SHP77 treated with DMSO at 0.1 percent for 48 hours (cell line): ENCODE measurements around the gene KLHDC8B.

Experiments used
- DNase-seq: peaks from one replicate; lab custom pipeline; 2025; lab: John Stamatoyannopoulos, UW

Gene KLHDC8B

GRCh38 chr3:49171119-49171774 is at the start of gene KLHDC8B:
Gene KLHDC8B (plus strand): TSS chr3:49171598. CDS start chr3:49172770, 1,172 bp downstream.
- peak; percentile 74 for DNase-seq

DNA sequence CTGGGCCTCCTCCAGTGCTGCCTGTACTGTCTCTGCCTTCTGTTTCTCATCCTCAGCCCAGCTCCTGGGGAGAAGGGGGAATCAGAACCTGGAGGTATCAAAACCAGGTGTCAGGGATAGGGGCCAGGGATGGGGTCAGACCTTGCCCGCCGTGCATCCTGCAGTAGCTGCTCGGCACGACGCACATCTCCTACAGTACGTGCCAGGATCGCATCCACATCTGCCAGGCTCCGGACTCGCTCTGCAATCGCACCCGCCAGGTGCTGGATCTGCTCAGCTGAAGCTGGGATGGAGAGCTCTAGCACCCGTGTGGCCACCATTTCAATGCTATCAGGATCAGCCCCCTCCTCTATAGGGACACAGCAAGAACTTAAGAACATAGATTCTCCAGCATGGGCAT is 49.4 kb upstream of the KLHDC8B start:
- no peak for DNase-seq

DNA sequence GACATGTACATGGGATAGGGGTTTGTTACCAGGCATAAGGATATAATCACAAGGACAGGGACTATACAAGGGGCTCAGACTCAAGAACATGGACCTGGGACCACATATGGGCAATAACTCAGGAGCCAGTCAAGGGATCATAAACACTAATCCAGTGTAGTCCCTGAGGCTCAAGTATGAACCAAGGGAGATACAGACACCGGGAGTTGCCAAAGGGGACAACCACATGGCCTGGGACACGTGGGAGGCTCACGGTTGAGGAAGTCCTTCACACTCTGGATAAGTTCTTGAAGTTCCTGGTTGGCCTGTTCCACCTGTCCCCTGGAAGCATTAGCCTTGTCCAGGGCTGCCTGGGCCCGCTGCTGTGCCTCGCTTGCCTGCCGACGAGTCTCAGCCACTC is 48.9 kb upstream of the KLHDC8B start:
- no peak for DNase-seq

- no peak for DNase-seq
Measured at GRCh38 chr3:49122886-49123545, 48.4 kb upstream of the KLHDC8B start.

GRCh38 chr3:49123687-49124086 is 47.7 kb upstream of the KLHDC8B start:
- DNase-seq: no peak

DNA sequence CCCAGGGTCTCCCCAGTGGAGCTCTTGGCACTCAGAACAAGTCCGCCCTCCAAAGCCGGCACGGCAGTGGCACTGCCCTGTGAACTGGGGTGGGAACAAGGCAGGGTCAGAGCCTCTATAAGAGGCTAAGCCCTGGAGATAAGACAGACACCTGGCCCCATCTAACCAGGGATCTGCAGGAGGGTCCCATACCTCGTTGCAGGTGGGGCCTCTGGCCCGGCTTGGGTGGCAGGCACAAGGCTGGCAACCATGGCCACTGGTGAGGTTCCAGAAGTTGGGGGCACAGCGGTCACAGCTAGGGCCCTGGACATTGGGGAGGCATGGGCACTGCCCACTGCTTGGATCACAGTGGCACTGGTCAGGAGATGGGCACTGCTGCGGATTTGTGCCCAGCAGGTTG is 47.2 kb upstream of the KLHDC8B start:
- DNase-seq: no peak

DNA sequence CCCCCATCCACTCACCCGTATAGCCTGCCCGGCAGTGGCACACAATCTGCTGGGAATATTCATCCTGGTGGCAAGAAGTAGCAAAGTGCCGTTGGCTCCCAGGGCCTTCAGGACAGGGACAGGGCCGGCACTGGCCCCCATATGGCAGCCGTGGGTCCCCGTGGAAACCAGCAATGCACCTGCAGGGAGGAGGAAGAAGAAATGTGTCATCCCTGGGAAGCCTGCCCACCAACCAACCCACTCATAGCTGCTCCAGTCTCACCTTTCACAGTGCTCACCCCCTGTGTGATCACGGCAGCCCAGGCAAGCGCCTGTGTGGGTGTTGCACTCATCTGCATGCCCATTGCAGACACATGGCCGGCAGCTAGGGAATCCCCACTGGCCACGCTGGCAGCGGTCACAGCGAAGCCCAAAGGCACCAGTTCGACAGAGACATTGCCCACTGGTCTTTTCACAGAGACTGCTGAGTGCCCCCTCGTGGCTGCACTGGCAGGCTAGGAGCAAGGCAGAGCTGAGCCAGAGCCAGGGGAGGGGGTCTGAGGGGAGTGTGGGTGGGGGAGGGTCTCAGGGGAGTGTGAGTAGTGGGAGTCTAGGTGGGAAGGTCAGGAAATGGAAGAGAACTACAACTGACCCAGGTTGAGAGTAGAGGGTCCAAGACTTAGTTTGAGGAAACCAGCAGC is 46.3 kb upstream of the KLHDC8B start:
- DNase-seq: no peak

- DNase-seq: no peak
Measured at GRCh38 chr3:49131040-49131439, 40.4 kb upstream of the KLHDC8B start.

DNA sequence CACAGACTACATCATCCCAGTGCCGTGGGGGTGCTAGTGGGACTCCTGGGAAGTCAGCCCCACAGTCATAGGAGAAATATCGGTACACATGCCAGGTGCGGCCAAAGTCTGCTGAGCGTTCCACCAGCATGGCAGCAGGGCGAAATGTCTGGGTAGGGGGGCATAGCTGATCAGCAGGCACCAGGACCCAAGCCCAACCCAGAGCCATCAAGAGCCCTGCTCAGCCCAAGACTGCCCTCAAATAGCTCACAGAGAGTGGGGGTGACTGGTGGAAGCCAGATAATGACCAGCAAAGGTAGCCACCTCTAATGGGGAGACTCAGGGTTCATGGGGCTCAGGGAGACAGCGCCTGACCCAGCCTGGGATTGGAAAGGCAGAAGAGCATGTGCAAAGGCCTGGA is 39.8 kb upstream of the KLHDC8B start:
- no peak for DNase-seq

DNA sequence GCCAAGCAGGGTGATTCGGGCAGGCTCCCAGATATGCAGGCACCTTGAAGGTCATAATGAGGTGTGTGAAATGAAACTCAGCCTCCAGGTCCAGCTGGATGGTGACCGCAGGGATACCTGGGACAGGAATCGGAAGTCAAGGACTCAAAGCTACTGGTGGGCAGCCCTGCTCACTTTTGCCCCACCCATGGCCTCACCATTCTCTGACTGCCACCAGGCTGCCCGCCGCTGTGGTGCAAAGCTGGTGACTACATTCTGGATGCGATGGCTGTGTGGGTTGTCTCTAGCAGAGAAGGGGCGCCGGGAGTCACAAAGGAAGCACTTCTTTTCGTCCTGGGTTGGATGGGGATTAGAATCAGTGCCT is 39.3 kb upstream of the KLHDC8B start:
- no peak for DNase-seq

- peak; percentile 11 for DNase-seq
Measured at GRCh38 chr3:49132437-49133225, 38.8 kb upstream of the KLHDC8B start, which contains the start of gene LAMB2. Gene LAMB2 (minus strand): TSS chr3:49133050. CDS start chr3:49132867, 183 bp downstream.

DNA sequence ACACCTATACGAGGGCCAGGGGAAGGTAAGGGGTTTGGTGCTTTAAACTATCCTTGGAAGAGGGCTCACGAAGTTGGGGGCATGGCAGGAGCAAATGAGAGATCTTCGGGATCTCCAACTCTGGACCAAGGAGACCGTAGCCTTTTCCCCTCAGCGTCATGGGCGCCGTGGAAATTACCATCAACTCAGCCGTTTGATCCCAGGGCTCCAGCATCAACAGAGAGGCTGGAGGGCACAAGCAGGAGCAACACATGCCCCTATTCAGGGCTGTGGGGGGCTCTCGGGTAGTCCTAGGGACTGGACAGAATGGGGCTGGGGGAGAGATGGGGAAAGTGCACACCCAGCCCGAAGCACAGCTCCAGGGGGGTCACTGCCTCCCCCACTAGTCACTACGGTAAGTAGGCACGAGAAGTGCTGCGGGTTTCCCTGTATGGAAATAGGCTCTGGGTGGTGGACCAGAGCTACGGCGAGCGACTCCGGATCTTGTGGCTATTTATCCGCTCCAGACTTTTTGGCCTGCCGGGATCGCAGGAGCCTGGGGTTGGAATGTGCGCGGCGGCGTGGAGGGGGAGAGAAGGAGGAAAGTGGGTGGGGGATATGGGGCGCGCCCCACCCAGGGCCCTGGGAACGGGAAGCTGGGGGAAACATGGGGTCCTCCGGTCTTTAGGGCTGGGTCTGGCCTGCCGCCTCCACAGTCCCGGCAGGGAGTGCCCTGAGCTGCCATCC is 38.0 kb upstream of the KLHDC8B start:
- peak; percentile 33 for DNase-seq

GRCh38 chr3:49134471-49135265 is 36.7 kb upstream of the KLHDC8B start:
- DNase-seq: no peak

GRCh38 chr3:49135499-49135898 is 35.9 kb upstream of the KLHDC8B start:
- DNase-seq: no peak

DNA sequence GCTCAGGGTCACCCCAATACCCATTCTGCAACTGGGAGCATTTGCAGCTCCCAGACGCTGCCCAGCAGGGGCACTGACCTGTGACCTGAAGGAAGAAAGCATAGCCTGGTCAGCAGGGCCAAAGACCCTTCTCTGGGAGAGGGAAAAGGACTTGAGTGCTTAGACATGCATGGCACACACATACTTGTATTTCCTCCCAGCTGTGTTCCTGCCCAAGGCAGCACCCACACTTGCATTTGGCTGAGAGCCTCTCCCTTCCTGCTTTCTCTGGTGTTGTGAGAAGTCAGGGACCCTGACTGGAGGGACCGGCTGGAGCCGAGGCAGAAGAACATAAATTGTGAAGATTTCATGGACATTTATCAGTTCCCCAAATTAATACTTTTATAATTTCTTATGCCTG is 31.3 kb upstream of the KLHDC8B start:
- DNase-seq: no peak

DNA sequence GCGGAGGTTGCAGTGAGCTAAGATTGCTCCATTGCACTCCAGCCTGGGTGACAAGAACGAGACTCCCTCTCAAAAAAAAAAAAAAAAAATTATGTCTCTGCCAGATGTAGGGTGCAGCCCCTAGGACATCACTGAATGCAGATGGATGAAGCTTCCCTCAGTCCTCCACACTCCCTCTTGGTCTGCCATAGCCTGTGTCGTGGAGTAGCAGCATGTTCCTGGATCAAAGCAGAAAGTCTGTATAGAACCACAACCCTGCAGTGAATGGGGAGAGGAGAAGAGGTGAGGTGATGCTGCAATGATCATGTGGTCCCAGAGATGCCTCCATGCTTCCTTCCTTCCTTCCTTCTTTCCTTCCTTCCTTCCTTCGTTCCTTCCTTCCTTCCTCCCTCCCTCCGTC is 23.2 kb upstream of the KLHDC8B start:
- no peak for DNase-seq

DNA sequence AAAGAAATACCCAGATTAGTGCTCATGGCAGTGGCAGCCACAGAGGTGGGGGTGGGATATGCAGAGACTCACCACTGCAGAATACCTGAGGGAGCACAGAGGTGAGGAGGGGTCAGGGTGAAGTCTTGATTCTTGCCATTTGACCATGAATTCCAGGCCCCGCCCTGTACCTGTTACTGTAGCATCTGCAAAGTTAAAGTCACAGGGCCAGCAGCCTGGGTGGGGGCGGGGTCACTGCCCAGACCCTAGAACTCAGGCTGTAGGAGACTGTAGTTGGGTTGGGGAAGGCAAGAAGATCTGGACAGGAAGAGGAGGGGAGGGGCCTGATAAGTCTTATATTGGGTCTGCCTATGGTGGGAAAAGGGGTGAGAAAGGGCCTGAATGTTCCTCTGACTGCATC is 19.8 kb upstream of the KLHDC8B start:
- DNase-seq: no peak

- no peak for DNase-seq
Measured at GRCh38 chr3:49153349-49153912, 18.0 kb upstream of the KLHDC8B start.

DNA sequence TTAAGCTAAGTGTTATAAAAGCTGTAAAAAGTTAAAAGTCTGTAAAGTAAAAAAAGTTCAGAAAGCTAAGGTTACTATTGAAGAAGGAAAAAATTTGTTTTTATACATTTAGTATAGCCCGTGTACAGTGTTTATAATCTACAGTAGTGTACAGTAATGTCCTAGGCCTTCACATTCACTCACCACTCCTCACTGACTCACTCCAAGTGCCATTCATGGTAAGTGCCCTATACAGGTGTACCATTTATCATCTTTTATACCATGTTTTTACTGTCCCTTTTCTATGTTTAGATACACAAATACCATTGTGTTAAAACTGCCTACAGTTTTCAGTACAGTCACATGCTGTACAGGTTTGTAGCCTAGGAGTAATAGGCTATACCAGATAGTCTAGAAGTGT is 14.1 kb upstream of the KLHDC8B start:
- no peak for DNase-seq

GRCh38 chr3:49158103-49158709 is 13.2 kb upstream of the KLHDC8B start:
- no peak for DNase-seq
